SK-N-SH treated with all-trans-retinoic acid at 6 μM for 48 hours (cell line): ENCODE data around the gene ADIG.

Experiments
- BACH2 ChIP-seq: fragments of 250-450 bp; sonication (Bioruptor Pico); IDR thresholded peaks from 2 replicates; pipeline ENCODE4 v1.9.0; 2021; ENCODE audit warnings: mild to moderate bottlenecking, borderline replicate concordance
- TCF4 ChIP-seq: fragments of 250-450 bp; sonication (Bioruptor Pico); IDR thresholded peaks from 2 replicates; pipeline ENCODE4 v1.8.0; 2021; ENCODE audit warnings: mild to moderate bottlenecking, moderate library complexity, borderline replicate concordance
- TOX ChIP-seq: fragments of 250-450 bp; sonication (Bioruptor Pico); IDR thresholded peaks from 2 replicates; pipeline ENCODE4 v1.8.0; 2021; ENCODE audit warnings: mild to moderate bottlenecking, moderate library complexity, borderline replicate concordance
- ZC3H10 ChIP-seq: fragments of 250-450 bp; sonication (Bioruptor Pico); IDR thresholded peaks from 2 replicates; pipeline ENCODE4 v1.5.1; 2021; ENCODE audit warnings: mild to moderate bottlenecking, moderate library complexity
- ZFP3 ChIP-seq: fragments of 250-450 bp; sonication (Bioruptor Pico); IDR thresholded peaks from 2 replicates; pipeline ENCODE4 v1.5.0; 2020; ENCODE audit warnings: mild to moderate bottlenecking, moderate library complexity
- TF ChIP-seq, protein P1 (sequence below): fragments of 250-450 bp; sonication (Bioruptor Pico); IDR thresholded peaks from 2 replicates; pipeline ENCODE4 v1.5.1; 2020; ENCODE audit warnings: low read depth, mild to moderate bottlenecking, moderate library complexity

- TF ChIP-seq TCF4 (CRISPR knock-in tag) (no peak), BACH2 (CRISPR knock-in tag) (no peak), ZFP3 (no peak), TOX (no peak), ZC3H10 (no peak)
- TF ChIP-seq, protein P1, sequence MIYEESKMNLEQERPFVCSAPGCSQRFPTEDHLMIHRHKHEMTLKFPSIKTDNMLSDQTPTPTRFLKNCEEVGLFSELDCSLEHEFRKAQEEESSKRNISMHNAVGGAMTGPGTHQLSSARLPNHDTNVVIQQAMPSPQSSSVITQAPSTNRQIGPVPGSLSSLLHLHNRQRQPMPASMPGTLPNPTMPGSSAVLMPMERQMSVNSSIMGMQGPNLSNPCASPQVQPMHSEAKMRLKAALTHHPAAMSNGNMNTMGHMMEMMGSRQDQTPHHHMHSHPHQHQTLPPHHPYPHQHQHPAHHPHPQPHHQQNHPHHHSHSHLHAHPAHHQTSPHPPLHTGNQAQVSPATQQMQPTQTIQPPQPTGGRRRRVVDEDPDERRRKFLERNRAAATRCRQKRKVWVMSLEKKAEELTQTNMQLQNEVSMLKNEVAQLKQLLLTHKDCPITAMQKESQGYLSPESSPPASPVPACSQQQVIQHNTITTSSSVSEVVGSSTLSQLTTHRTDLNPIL (CRISPR knock-in tag) = no peak
These were observed 54.8 kb downstream of the ADIG start for GRCh38 chr20:38635721-38636288.
